ENCODE results near the gene PDLIM1. TPM values are rescaled to one million over a fixed set of nuclear protein-coding genes. Genes with fewer than 3 reads are reported as not detected.
A peak's percentile ranks its signal among the peaks of the same experiment; 100 is the strongest.

Gene PDLIM1
- total and polyA plus RNA-seq, 10 of the 15 experiments (the other 5 are each of a cell fraction or from before 2014, with no cell fraction given): 95.7 to 714 (median 309) TPM

- in situ Hi-C loops (cut with MboI): loop anchor here (10.0 kb wide), 1 partner anchor 990 kb away; the partner anchor contains the start of gene BLNK
- BruUV-seq (replicated peaks): no TSS peak
- no peaks in the 10 kb centered on the region for H3K9me3 ChIP-seq (replicated peaks; ENCODE audit: control insufficient read depth, insufficient read depth, low read length)
- peak overlapping the region; percentile 59 for H3K4me3 ChIP-seq
- ChIA-PET POLR2A (interaction anchor here (1.1 to 1.6 kb wide), 2 partner anchors 9 to 12 kb away, joined by 5 to 7 read pairs; no protein-coding TSS in a partner anchor), SMC1A (ENCODE audit: uncharacterized antibody, unreplicated experiment) (interaction anchor here (0.6 to 14.9 kb wide), 12 partner anchors 6 to 89 kb away, joined by 3 to 313 read pairs (median 6); no protein-coding TSS in a partner anchor), RAD21 (ENCODE audit: unreplicated experiment) (interaction anchor here (0.6 to 6.2 kb wide), 9 partner anchors 7 to 351 kb away, joined by 3 to 139 read pairs (median 5); no protein-coding TSS in a partner anchor), CTCF (interaction anchor here (0.7 to 16.6 kb wide), 20 partner anchors 9 to 151 kb away, joined by 3 to 348 read pairs (median 4); no protein-coding TSS in a partner anchor)
- intact Hi-C loops (cut with micrococcal nuclease; ENCODE audit: unreplicated experiment): loop anchor here (1.0 to 5.0 kb wide), 2 partner anchors 78 to 103 kb away; no protein-coding TSS in a partner anchor
- DNase-seq (ENCODE audit: low read depth, low spot score): no peak
- no peak overlapping the region for H2AFZ ChIP-seq (ENCODE audit: control insufficient read depth, low read depth, low read length)
- peak; percentile 53 for ATAC-seq
- H3K4me1 ChIP-seq (ENCODE audit: control insufficient read depth, insufficient read depth, low read length): peaks cover 22% of the 10 kb centered on the region
- peaks cover 23% of the 10 kb centered on the region for H4K20me1 ChIP-seq (ENCODE audit: control insufficient read depth, insufficient read depth)
- peak; percentile 64 for FAIRE-seq
- H3K27me3 ChIP-seq (replicated peaks in 1 of 2; ENCODE audit: control insufficient read depth in 2 of 2, insufficient read depth in 2 of 2, low read length in 1 of 2): no peaks in the 10 kb centered on the region
- H3K27ac ChIP-seq (ENCODE audit: control insufficient read depth, insufficient read depth): peak overlapping the region; percentile 50
- 37% methylated on average over 3 of the region's 3 CpGs for WGBS (ENCODE audit: insufficient coverage, insufficient replicate concordance, low lambda C conversion rate, missing lambda C conversion rate)
- H3K9ac ChIP-seq (ENCODE audit: control insufficient read depth, insufficient read depth, low read length): peak overlapping the region; percentile 49; the same call in 1 of the 2 replicates
- peaks cover 0 to 11% of the 10 kb centered on the region in 2 experiments; a peak in 1 of 4 replicates for H3K36me3 ChIP-seq (ENCODE audit: control insufficient read depth in 2 of 2, insufficient read depth in 2 of 2, low read length in 1 of 2)
- peak overlapping the region; percentile 96 for H3K4me2 ChIP-seq (ENCODE audit: control insufficient read depth, insufficient read depth)
- peaks cover 99% of the 10 kb centered on the region for H3K79me2 ChIP-seq (ENCODE audit: control insufficient read depth, insufficient read depth, low read length)
- TF ChIP-seq MYB (IDR thresholded peaks at IDR 0.05; ENCODE audit: borderline replicate concordance, low read depth, low read length) (no peak), MLLT1 (IDR thresholded peaks at IDR 0.05) (no peak), STAT3 (IDR thresholded peaks at IDR 0.05; ENCODE audit: low read depth, low read length) (no peak), ZNF622 (IDR thresholded peaks at IDR 0.05) (no peak), MTA2 (IDR thresholded peaks at IDR 0.05; ENCODE audit: low read depth) (no peak), IRF4 (IDR thresholded peaks at IDR 0.05; ENCODE audit: low read depth, low read length) (no peak), NR2C1 (IDR thresholded peaks at IDR 0.05) (no peak), IKZF2 (IDR thresholded peaks at IDR 0.05) (0 out of 4 replicates have a peak, but pooled peaks have one; percentile 13 to 18), RAD21 (IDR thresholded peaks at IDR 0.05; ENCODE audit: insufficient read depth, low read depth, low read length) (peak; percentile 36; the same call in 1 of the 2 replicates), SMC3 (IDR thresholded peaks at IDR 0.05; ENCODE audit: borderline replicate concordance, low read length) (peak; percentile 36; the same call in 1 of the 2 replicates), NKRF (conservative IDR thresholded peaks at IDR 0.05) (no peak), SIX5 (IDR thresholded peaks at IDR 0.05; ENCODE audit: low read depth, low read length, severe bottlenecking) (no peak), POLR2AphosphoS2 (IDR thresholded peaks at IDR 0.05; ENCODE audit: low read depth, low read length) (no peak), NBN (IDR thresholded peaks at IDR 0.05) (no peak), MAX (IDR thresholded peaks at IDR 0.05; ENCODE audit: low read depth, low read length) (no peak), TCF3 (IDR thresholded peaks at IDR 0.05; ENCODE audit: borderline replicate concordance, insufficient read depth, low read depth, low read length) (no peak), RCOR1 (conservative IDR thresholded peaks at IDR 0.05; ENCODE audit: low read depth, low read length) (no peak), TARDBP (IDR thresholded peaks at IDR 0.05; ENCODE audit: borderline replicate concordance) (no peak), CREM (IDR thresholded peaks at IDR 0.05; ENCODE audit: low read depth) (no peak), USF1 (IDR thresholded peaks at IDR 0.05; ENCODE audit: borderline replicate concordance, extremely low read length, insufficient read depth, low read depth, low read length) (no peak), GABPA (IDR thresholded peaks at IDR 0.05; ENCODE audit: low read depth) (no peak), HDGF (IDR thresholded peaks at IDR 0.05) (no peak)
Measured at GRCh38 chr10:95284807-95285206, 6.0 kb downstream of the PDLIM1 start.

Data from GM12878 (cell line).